Brain microvascular endothelial cell (primary cell): Measurements from ENCODE around the gene PLBD1.

Experiments
- DNase-seq: peaks from one replicate; pipeline ENCODE4 v3.0.0-alpha.2; 2020
- H3K27ac ChIP-seq: fragments of 250-450 bp; sonication (Bioruptor Pico); 2 replicates; pipeline ENCODE4 v1.5.1; 2020; ENCODE audit warnings: mild to moderate bottlenecking, moderate library complexity
- H3K27me3 ChIP-seq: fragments of 250-450 bp; sonication (Bioruptor Pico); replicated peaks from 2 replicates; pipeline ENCODE4 v1.5.1; 2020; ENCODE audit warnings: mild to moderate bottlenecking
- H3K36me3 ChIP-seq: fragments of 250-450 bp; sonication (Bioruptor Pico); replicated peaks from 2 replicates; pipeline ENCODE4 v1.5.1; 2020; ENCODE audit warnings: mild to moderate bottlenecking
- H3K4me3 ChIP-seq: 2 replicates; pipeline ENCODE4 v1.5.1; 2011; ENCODE audit warnings: low read depth, mild to moderate bottlenecking, control low read depth, low read length, moderate library complexity
- in situ Hi-C: cut with HindIII; loops from 2 replicates; pipeline ENCODE4 v1.10.0; 2017; ENCODE audit warnings: low sequenced_read_pairs, low pct_ligation_motif_present
- TF ChIP-seq, protein P1 (sequence below): IDR thresholded peaks from 2 replicates; pipeline ENCODE4 v1.5.1; 2011; ENCODE audit warnings: low read depth, mild to moderate bottlenecking, moderate library complexity, low read length, control low read depth, inconsistent platforms; ENCODE audit errors: missing control alignments

Gene PLBD1

DNA sequence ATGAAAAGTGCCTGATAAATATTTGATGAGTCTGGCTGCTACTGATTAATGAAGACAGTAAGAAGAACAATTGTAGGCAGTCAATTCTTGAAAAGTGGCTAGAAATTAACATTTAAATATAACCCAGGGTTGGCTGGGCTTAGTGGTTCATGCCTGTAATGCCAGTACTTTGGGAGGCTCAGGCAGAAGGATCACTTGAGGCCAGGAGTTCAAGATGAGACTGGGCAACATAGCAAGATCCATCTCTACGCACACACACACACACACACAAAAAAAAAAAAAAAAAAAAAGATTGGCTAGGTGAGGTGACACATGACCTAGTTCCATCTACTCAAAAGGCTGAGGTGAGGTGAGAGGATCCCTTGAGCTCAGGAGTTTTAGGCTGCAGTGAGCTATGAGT is 7.9 kb upstream of the PLBD1 start:
- Histone ChIP-seq H3K27ac (no peak overlapping the region), H3K27me3 (no peaks in the 10 kb centered on the region), H3K4me3 (no peak overlapping the region), H3K36me3 (no peaks in the 10 kb centered on the region)
- TF ChIP-seq, protein P1, sequence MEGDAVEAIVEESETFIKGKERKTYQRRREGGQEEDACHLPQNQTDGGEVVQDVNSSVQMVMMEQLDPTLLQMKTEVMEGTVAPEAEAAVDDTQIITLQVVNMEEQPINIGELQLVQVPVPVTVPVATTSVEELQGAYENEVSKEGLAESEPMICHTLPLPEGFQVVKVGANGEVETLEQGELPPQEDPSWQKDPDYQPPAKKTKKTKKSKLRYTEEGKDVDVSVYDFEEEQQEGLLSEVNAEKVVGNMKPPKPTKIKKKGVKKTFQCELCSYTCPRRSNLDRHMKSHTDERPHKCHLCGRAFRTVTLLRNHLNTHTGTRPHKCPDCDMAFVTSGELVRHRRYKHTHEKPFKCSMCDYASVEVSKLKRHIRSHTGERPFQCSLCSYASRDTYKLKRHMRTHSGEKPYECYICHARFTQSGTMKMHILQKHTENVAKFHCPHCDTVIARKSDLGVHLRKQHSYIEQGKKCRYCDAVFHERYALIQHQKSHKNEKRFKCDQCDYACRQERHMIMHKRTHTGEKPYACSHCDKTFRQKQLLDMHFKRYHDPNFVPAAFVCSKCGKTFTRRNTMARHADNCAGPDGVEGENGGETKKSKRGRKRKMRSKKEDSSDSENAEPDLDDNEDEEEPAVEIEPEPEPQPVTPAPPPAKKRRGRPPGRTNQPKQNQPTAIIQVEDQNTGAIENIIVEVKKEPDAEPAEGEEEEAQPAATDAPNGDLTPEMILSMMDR, result no peak
- in situ Hi-C loops, result no loop called here
- DNase-seq, result no peak

DNA sequence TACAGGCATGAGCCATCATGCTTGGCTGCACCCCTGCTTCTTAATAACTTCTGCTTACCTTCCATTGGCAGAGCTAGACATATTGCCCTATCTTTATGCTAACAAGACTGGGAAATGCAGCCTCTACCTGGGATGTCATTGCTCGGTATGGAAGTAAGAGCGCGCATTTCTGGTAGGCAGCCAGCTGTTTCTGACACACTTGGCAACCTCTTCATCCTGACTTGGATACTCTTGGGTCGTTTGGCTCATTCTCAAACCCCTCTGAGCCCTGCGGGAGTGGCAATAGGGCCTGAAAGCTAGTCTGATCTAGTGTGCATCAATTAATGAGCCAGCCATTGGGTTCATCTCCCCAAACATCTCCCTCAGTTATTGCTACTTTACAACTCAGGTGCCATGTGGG is 5.4 kb upstream of the PLBD1 start:
- DNase-seq, result no peak
- TF ChIP-seq, protein P1, result no peak
- no peaks in the 10 kb centered on the region for H3K27me3 ChIP-seq
- no peak overlapping the region for H3K27ac ChIP-seq
- in situ Hi-C loops, result no loop called here
- H3K36me3 ChIP-seq, result no peaks in the 10 kb centered on the region
- no peak overlapping the region for H3K4me3 ChIP-seq

DNA sequence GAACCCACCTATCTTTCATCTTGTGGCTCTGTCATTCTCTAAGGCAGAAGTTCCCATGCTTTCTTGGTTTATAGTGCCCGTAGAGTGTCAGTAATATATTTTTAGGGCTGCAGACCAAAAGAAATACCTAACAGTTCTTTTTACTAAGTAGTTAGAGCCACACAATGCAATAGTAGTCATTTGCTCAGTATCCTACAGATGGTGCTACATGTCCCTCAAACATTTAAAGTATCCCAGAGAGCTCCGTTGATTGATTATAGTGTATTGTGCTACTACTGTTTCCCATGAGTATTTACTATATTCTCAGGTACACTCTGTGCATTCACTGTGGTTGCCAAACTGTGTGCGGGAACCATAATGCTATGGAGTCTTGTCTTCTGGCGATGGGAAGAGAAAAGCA is 4.7 kb upstream of the PLBD1 start:
- Histone ChIP-seq H3K27ac (no peak overlapping the region), H3K4me3 (no peak overlapping the region), H3K27me3 (no peaks in the 10 kb centered on the region), H3K36me3 (no peaks in the 10 kb centered on the region)
- DNase-seq, result no peak
- TF ChIP-seq, protein P1, result no peak
- in situ Hi-C loops, result no loop called here

DNA sequence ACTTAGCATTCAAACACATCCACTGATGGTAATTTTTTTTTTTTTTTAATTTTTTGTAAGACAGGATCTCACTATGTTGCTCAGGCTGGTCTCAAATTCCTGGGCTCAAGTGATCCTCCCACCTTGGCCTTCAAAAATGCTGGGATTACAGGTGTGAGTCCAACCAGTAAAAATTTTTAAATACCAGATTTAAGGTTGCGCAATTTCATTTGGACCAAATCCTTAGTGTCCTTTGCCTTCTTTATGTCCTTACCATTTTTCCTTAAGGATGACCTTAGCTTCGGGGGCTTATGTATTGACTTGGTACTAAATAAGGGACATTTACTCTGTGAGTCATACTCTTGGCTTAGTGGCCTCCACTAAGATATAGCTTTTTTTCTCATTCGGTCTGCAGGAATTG is 4.1 kb upstream of the PLBD1 start:
- no peaks in the 10 kb centered on the region for H3K27me3 ChIP-seq
- no peak overlapping the region for H3K27ac ChIP-seq
- in situ Hi-C loops, result no loop called here
- no peak overlapping the region for H3K4me3 ChIP-seq
- DNase-seq, result no peak
- no peaks in the 10 kb centered on the region for H3K36me3 ChIP-seq
- TF ChIP-seq, protein P1, result no peak

DNA sequence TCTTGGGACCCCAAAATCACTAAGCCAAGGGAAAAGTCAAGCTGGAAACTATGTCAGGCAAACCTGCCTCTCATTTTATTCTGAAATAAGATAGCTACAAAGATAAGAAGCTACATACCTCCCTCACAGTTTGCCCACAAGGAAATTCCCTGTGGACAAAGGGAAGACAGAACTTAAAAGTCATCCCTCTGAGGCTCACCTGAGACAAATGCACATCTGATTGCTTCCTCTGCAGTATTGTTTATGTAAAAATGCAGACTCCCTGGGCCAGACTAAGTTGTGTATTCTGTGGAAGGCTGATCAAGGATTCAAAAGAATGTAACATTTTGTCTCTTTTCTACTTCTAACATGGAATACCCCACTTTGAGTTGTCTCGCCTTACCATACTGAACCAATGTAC is 2.5 kb upstream of the PLBD1 start:
- Histone ChIP-seq H3K27me3 (no peaks in the 10 kb centered on the region), H3K27ac (no peak overlapping the region), H3K4me3 (no peak overlapping the region), H3K36me3 (no peaks in the 10 kb centered on the region)
- in situ Hi-C loops, result no loop called here
- TF ChIP-seq, protein P1, result no peak
- no peak for DNase-seq

DNA sequence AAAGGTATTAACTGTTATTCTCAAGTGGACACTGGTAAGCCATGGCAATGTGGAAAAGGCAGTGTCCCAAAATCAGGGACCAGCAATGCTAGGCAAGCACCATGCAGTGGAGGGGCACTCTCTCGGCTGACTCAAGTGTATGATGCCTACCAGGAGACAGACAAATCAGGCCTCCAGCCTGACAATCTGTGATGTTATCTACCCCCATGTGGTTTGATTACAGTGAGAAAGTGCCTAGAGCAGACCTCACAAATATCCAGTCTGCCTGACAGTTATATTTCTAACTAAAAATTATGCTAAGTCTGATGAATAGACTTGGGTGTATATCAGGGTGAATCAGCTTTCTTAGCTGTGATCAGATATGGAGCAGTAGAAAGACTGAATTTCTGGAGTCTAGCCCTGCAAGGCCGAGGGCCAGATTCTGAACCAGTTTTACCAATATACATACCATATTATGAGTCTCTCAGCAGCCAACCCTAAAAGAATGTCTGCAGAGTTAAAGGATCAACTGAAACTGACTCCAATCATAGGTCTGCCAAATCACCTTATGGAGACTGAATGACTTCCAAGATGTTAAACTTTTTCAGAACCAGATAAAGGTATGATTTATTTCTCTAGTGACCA is 3.2 kb downstream of the PLBD1 start:
- no peak for DNase-seq
- H3K4me3 ChIP-seq, result no peak overlapping the region

More for the DNA sequence above, 3.2 kb downstream of the PLBD1 start:
- Histone ChIP-seq H3K27ac (no peak overlapping the region), H3K27me3 (no peaks in the 10 kb centered on the region), H3K36me3 (no peaks in the 10 kb centered on the region)
- in situ Hi-C loops, result no loop called here
- TF ChIP-seq, protein P1, result no peak
